SK-N-MC (cell line): ENCODE measurements around the gene TCF7L2.

Experiments used
- EZH2 ChIP-seq: fragments of 200-600 bp; sonication (generic); IDR thresholded peaks from one replicate; pipeline ENCODE4 v1.6.1; 2017; ENCODE audit warnings: antibody characterized with exemption
- FOXP2 ChIP-seq: optimal IDR thresholded peaks from 2 replicates; pipeline ENCODE3; 2011; ENCODE audit warnings: mild to moderate bottlenecking, moderate library complexity; ENCODE audit not compliant: insufficient read depth; ENCODE audit errors: extremely low read length, control extremely low read depth
- POLR2AphosphoS5 ChIP-seq: IDR thresholded peaks from 2 replicates; pipeline ENCODE4 v1.6.1; 2012; ENCODE audit warnings: mild to moderate bottlenecking, low read depth, low read length, borderline replicate concordance

DNA sequence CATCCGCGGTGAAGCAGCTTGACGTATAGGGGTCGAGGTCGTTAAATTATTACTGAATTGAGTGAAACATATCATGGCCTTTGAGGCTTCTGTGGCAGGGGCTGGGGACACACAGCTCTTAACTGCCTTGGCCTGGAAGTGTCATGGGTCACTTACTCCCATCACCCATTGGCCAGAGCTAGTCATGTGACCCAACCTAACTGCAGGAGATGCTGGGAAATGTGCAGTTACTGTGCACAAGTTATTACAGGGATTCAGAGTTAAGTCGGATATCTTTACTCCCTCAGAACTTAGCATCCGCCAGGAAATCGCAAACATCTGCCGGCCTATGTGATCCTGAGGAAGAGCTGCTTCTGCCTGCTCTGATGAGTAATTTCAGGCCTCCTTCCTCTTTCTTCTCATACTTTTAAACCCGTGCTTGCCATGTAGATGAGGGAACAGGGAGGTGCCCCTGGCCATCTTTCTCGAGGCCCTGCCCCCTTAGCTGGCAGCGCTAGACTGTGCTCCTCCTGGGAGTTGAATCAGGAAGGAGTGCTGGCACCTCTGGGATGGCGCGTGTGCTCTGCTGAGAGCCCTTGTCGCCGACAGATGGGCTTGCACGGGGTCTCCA is 203.6 kb downstream of the TCF7L2 start:
- TF ChIP-seq EZH2 (no peak), POLR2AphosphoS5 (no peak), FOXP2 (no peak)
